SK-N-SH (cell line): ENCODE data around the gene PAQR5. TPM values are rescaled to one million over a fixed set of nuclear protein-coding genes. Genes with fewer than 3 reads are reported as not detected.
A peak's percentile ranks its signal among the peaks of the same experiment; 100 is the strongest.

Experiments
- CTCF ChIA-PET: fragments of 300-600, 350-600 bp; formaldehyde crosslinking; extraction: SDS; loops from one replicate; lab custom pipeline; 2021; lab: Yijun Ruan, JAX
- POLR2A ChIA-PET: fragments of 350-600 bp; sonication (Branson Sonifier 250); formaldehyde crosslinking; extraction: SDS; loops from one replicate; lab custom pipeline; 2020; ENCODE audit warnings: antibody characterized with exemption, inconsistent platforms; lab: Yijun Ruan, JAX
- DNase-seq: peaks from one replicate; pipeline ENCODE4 v3.0.0; 2012
- H2AFZ ChIP-seq: fragments of 200-600 bp; sonication (generic); 2 replicates; pipeline ENCODE4 v1.8.1; 2016; ENCODE audit warnings: antibody characterized with exemption, mild to moderate bottlenecking, low read depth
- H3F3A ChIP-seq: fragments of 200-600 bp; sonication (generic); replicated peaks from 2 replicates; pipeline ENCODE3; 2016; ENCODE audit warnings: antibody characterized with exemption, mild to moderate bottlenecking; ENCODE audit not compliant: insufficient read depth
- H3K27ac ChIP-seq, 2 experiments: fragments of 200-500 bp in 1 of 2; fragments of 200-600 bp in 1 of 2; sonication (Bioruptor generic) in 1 of 2; sonication (generic), shearing (Covaris generic) in 1 of 2; 2 replicates each; pipeline versions ENCODE4 v1.5.1 to v1.6.1; 2014 to 2016; ENCODE audit warnings: low read depth in 2 of 2, inconsistent platforms in 1 of 2, low read length in 1 of 2, mild to moderate bottlenecking in 1 of 2, mixed read lengths in 1 of 2
- H3K27me3 ChIP-seq: fragments of 200-600 bp; sonication (generic), shearing (Covaris generic); 2 replicates; pipeline ENCODE4 v1.6.1; 2016; ENCODE audit warnings: mixed run types; ENCODE audit not compliant: insufficient read depth
- H3K36me3 ChIP-seq, 2 experiments: fragments of 200-500 bp in 1 of 2; fragments of 200-600 bp in 1 of 2; sonication (Bioruptor generic) in 1 of 2; sonication (generic) in 1 of 2; replicated peaks in 1 of 2; 2 replicates each; pipeline versions ENCODE3 to v1.5.1; 2014 to 2016; ENCODE audit warnings: low read length in 1 of 2, mild to moderate bottlenecking in 1 of 2; ENCODE audit not compliant: insufficient read depth in 2 of 2, control insufficient read depth in 1 of 2
- H3K4me1 ChIP-seq, 2 experiments: fragments of 200-500 bp in 1 of 2; fragments of 200-600 bp in 1 of 2; sonication (Bioruptor generic) in 1 of 2; sonication (generic), shearing (Covaris generic) in 1 of 2; 2 replicates each; pipeline versions ENCODE4 v1.5.1 to v1.6.1; 2014 to 2016; ENCODE audit warnings: low read depth in 1 of 2, low read length in 1 of 2, mixed run types in 1 of 2; ENCODE audit not compliant: insufficient read depth in 2 of 2, control insufficient read depth in 1 of 2
- H3K4me2 ChIP-seq: fragments of 200-600 bp; sonication (generic), shearing (Covaris generic); 2 replicates; pipeline ENCODE4 v1.6.1; 2017; ENCODE audit warnings: mixed run types
- H3K4me3 ChIP-seq, 2 experiments: fragments of 200-500 bp in 1 of 2; fragments of 200-600 bp in 1 of 2; sonication (Bioruptor generic) in 1 of 2; sonication (generic), shearing (Covaris generic) in 1 of 2; 2 replicates each; pipeline versions ENCODE4 v1.5.1 to v1.8.1; 2014 to 2016; ENCODE audit warnings: low read depth in 2 of 2, inconsistent platforms in 1 of 2, low read length in 1 of 2, mild to moderate bottlenecking in 1 of 2, mixed read lengths in 1 of 2, moderate library complexity in 1 of 2
- H3K79me2 ChIP-seq: fragments of 200-600 bp; sonication (generic); 2 replicates; pipeline ENCODE4 v1.8.1; 2017; ENCODE audit warnings: mild to moderate bottlenecking; ENCODE audit not compliant: insufficient read depth
- H3K9ac ChIP-seq: fragments of 200-600 bp; sonication (generic); 2 replicates; pipeline ENCODE4 v1.6.1; 2017; ENCODE audit warnings: mixed run types
- H3K9me2 ChIP-seq: fragments of 200-600 bp; sonication (generic); 2 replicates; pipeline ENCODE4 v1.6.1; 2017; ENCODE audit warnings: mixed run types
- H3K9me3 ChIP-seq: fragments of 200-600 bp; sonication (generic); 2 replicates; pipeline ENCODE4 v1.6.1; 2017; ENCODE audit warnings: mixed run types, mild to moderate bottlenecking, moderate library complexity
- H4K20me1 ChIP-seq: fragments of 200-600 bp; sonication (generic); 2 replicates; pipeline ENCODE4 v1.6.1; 2017; ENCODE audit warnings: mild to moderate bottlenecking, mixed run types; ENCODE audit not compliant: insufficient read depth
- ELF1 ChIP-seq: IDR thresholded peaks from 2 replicates; pipeline ENCODE4 v1.4.0; 2012
- FOSL2 ChIP-seq: IDR thresholded peaks from 2 replicates; pipeline ENCODE4 v1.4.0; 2012; ENCODE audit warnings: low read depth, mild to moderate bottlenecking, moderate library complexity, borderline replicate concordance
- FOXJ3 ChIP-seq: sonication (generic); formaldehyde crosslinking; IDR thresholded peaks from 2 replicates; pipeline ENCODE4 v1.5.1; 2020; ENCODE audit warnings: mild to moderate bottlenecking, missing genetic modification reagents
- FOXM1 ChIP-seq: IDR thresholded peaks from 2 replicates; pipeline ENCODE4 v1.4.0; 2012; ENCODE audit warnings: low read depth, mild to moderate bottlenecking
- GATA2 ChIP-seq: sonication (generic); formaldehyde crosslinking; IDR thresholded peaks from 2 replicates; pipeline ENCODE4 v1.5.0; 2020; ENCODE audit warnings: mild to moderate bottlenecking, missing genetic modification reagents
- MXI1 ChIP-seq: IDR thresholded peaks from 2 replicates; pipeline ENCODE4 v1.6.1; 2012; ENCODE audit warnings: mild to moderate bottlenecking, low read depth, low read length, improper control_type of control experiment
- NFIC ChIP-seq: IDR thresholded peaks from 2 replicates; pipeline ENCODE4 v1.4.0; 2012; ENCODE audit warnings: borderline replicate concordance
- PBX3 ChIP-seq: IDR thresholded peaks from 2 replicates; pipeline ENCODE4; 2012
- RCOR1 ChIP-seq: fragments of 150-350 bp; IDR thresholded peaks from 2 replicates; pipeline ENCODE4 v1.6.1; 2017; ENCODE audit warnings: antibody characterized with exemption, low read length
- SMC3 ChIP-seq: IDR thresholded peaks from 2 replicates; pipeline ENCODE4 v1.6.1; 2012; ENCODE audit warnings: low read depth, low read length, improper control_type of control experiment
- TAF1 ChIP-seq: IDR thresholded peaks from 2 replicates; pipeline ENCODE4 v1.6.1; 2012; ENCODE audit warnings: low read depth, mild to moderate bottlenecking, low read length, moderate library complexity, borderline replicate concordance
- TEAD4 ChIP-seq: IDR thresholded peaks from 2 replicates; pipeline ENCODE4 v1.4.0; 2012; ENCODE audit warnings: mild to moderate bottlenecking, borderline replicate concordance; ENCODE audit not compliant: insufficient read depth
- ZBTB33 ChIP-seq: IDR thresholded peaks from 2 replicates; pipeline ENCODE4 v1.4.0; 2012; ENCODE audit warnings: low read depth, borderline replicate concordance
- WGBS: methylation state at CpG from one replicate; pipeline ENCODE4 v1.1.6; 2017; ENCODE audit warnings: low lambda C conversion rate; 5-methylcytosine and 5-hydroxymethylcytosine counted together
- polyA plus RNA-seq, 3 experiments: library from polyadenylated mRNA; depleted of rRNA; stranded (reverse); fragments of >200 nt; gene quantifications; 2 replicates each; pipeline ENCODE4 v1.2.3, GENCODE V29; 2012
- TF ChIP-seq, protein P1 (sequence below): IDR thresholded peaks from 2 replicates; pipeline ENCODE4 v1.6.1; 2012; ENCODE audit warnings: mild to moderate bottlenecking, low read depth, low read length, moderate library complexity

The PAQR5 gene
- polyA plus RNA-seq, 1 of the 3 experiments (the other 2 are of a cell fraction), result 3.9 TPM

GRCh38 chr15:69319384-69320375 is 21.0 kb downstream of the PAQR5 start (continued):
- TF ChIP-seq ZBTB33 (no peak), FOSL2 (no peak), TEAD4 (no peak), FOXJ3 (no peak), MXI1 (no peak)
- TF ChIP-seq, all 33 proteins: peak for 4

- DNase-seq, result peak; percentile 64
- Histone ChIP-seq H3K9me3 (no peaks in the 10 kb centered on the region), H3F3A (no peaks in the 10 kb centered on the region), H4K20me1 (no peaks in the 10 kb centered on the region), H3K36me3 (no peaks in the 10 kb centered on the region), H3K27ac (no peak overlapping the region), H3K4me3 (no peak overlapping the region), H2AFZ (no peak overlapping the region), H3K4me2 (no peak overlapping the region), H3K79me2 (no peaks in the 10 kb centered on the region), H3K9me2 (no peaks in the 10 kb centered on the region), H3K27me3 (no peaks in the 10 kb centered on the region), H3K9ac (no peak overlapping the region), H3K4me1 (peaks cover 0 to 17% of the 10 kb centered on the region in 2 experiments; a peak in 3 of 4 replicates)
- CTCF ChIA-PET, result no interaction called here
- TF ChIP-seq GATA2 (CRISPR knock-in tag) (peak; percentile 44), MXI1 (peak; percentile 28; the same call in 1 of the 2 replicates), ELF1 (no peak), FOXM1 (no peak)
- 58% methylated on average over 7 of the region's 7 CpGs for WGBS
- POLR2A ChIA-PET, result no interaction called here
These were observed 22.4 kb downstream of the PAQR5 start for GRCh38 chr15:69320977-69321554.

GRCh38 chr15:69323893-69324430 is 25.2 kb downstream of the PAQR5 start:
- no peak overlapping the region for H3K4me2 ChIP-seq
- no peak overlapping the region for H3K27ac ChIP-seq
- H3K79me2 ChIP-seq, result no peaks in the 10 kb centered on the region
- no peaks in the 10 kb centered on the region for H3K9me3 ChIP-seq
- no peak overlapping the region for H3K9ac ChIP-seq
- ChIA-PET POLR2A (no interaction called here), CTCF (interaction anchor here (0.8 to 1.0 kb wide), 2 partner anchors 25 to 828 kb away, joined by 3 read pairs; partner anchors contain the start of gene PAQR5)
- H3K9me2 ChIP-seq, result no peaks in the 10 kb centered on the region
- H3K4me3 ChIP-seq, result no peak overlapping the region
- 68% methylated on average over 5 of the region's 5 CpGs for WGBS
- H2AFZ ChIP-seq, result no peak overlapping the region
- DNase-seq, result no peak
- no peaks in the 10 kb centered on the region for H4K20me1 ChIP-seq
- peaks cover 0 to 17% of the 10 kb centered on the region in 2 experiments; a peak in 3 of 4 replicates for H3K4me1 ChIP-seq
- H3F3A ChIP-seq, result no peaks in the 10 kb centered on the region
- no peak for TF ChIP-seq PBX3
- no peak for TF ChIP-seq ELF1
- TF ChIP-seq GATA2 (CRISPR knock-in tag), result no peak
- TF ChIP-seq NFIC, result no peak
- TF ChIP-seq RCOR1, result no peak
- no peak for TF ChIP-seq TAF1
- TF ChIP-seq SMC3, result no peak
- TF ChIP-seq, protein P1, sequence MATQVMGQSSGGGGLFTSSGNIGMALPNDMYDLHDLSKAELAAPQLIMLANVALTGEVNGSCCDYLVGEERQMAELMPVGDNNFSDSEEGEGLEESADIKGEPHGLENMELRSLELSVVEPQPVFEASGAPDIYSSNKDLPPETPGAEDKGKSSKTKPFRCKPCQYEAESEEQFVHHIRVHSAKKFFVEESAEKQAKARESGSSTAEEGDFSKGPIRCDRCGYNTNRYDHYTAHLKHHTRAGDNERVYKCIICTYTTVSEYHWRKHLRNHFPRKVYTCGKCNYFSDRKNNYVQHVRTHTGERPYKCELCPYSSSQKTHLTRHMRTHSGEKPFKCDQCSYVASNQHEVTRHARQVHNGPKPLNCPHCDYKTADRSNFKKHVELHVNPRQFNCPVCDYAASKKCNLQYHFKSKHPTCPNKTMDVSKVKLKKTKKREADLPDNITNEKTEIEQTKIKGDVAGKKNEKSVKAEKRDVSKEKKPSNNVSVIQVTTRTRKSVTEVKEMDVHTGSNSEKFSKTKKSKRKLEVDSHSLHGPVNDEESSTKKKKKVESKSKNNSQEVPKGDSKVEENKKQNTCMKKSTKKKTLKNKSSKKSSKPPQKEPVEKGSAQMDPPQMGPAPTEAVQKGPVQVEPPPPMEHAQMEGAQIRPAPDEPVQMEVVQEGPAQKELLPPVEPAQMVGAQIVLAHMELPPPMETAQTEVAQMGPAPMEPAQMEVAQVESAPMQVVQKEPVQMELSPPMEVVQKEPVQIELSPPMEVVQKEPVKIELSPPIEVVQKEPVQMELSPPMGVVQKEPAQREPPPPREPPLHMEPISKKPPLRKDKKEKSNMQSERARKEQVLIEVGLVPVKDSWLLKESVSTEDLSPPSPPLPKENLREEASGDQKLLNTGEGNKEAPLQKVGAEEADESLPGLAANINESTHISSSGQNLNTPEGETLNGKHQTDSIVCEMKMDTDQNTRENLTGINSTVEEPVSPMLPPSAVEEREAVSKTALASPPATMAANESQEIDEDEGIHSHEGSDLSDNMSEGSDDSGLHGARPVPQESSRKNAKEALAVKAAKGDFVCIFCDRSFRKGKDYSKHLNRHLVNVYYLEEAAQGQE, result no peak
- TF ChIP-seq, all 33 proteins: peak for 0
- Histone ChIP-seq H3K36me3 (no peaks in the 10 kb centered on the region), H3K27me3 (no peaks in the 10 kb centered on the region)
